Neural cell (in vitro differentiated cells): ENCODE measurements around the gene CALHM5. TPM values are rescaled to one million over a fixed set of nuclear protein-coding genes. Genes with fewer than 3 reads are reported as not detected.

Experiments
- H2AFZ ChIP-seq: fragments of 200-600, 300-800 bp; sonication (generic), shearing (Covaris generic); 2 replicates; pipeline ENCODE4 v1.6.0; 2014; ENCODE audit warnings: low read depth, mild to moderate bottlenecking, antibody characterized with exemption, low read length, moderate library complexity
- H3F3A ChIP-seq: fragments of 200-600 bp; shearing (Covaris generic); 2 replicates; pipeline ENCODE4 v1.6.1; 2016; ENCODE audit warnings: mild to moderate bottlenecking, moderate library complexity, mixed read lengths, antibody characterized with exemption, low read length; ENCODE audit not compliant: insufficient read depth, poor library complexity, severe bottlenecking
- H3K27ac ChIP-seq: fragments of 200-600, 300-800 bp; sonication (generic), shearing (Covaris generic); 2 replicates; pipeline ENCODE4 v1.5.1; 2014; ENCODE audit warnings: mild to moderate bottlenecking, low read length, moderate library complexity
- H3K27me3 ChIP-seq: fragments of 300-800, 200-600 bp; sonication (generic), shearing (Covaris generic); 2 replicates; pipeline ENCODE4 v1.6.0; 2014; ENCODE audit warnings: mild to moderate bottlenecking, low read depth, low read length, moderate library complexity; ENCODE audit not compliant: insufficient read depth
- H3K36me3 ChIP-seq: fragments of 300-800, 200-600 bp; sonication (generic), shearing (Covaris generic); 2 replicates; pipeline ENCODE4 v1.5.1; 2014; ENCODE audit warnings: mild to moderate bottlenecking, antibody characterized with exemption, low read length, moderate library complexity; ENCODE audit not compliant: insufficient read depth
- H3K4me2 ChIP-seq: fragments of 300-800, 200-600 bp; sonication (generic), shearing (Covaris generic); 2 replicates; pipeline ENCODE4 v1.6.0; 2014; ENCODE audit warnings: mild to moderate bottlenecking, low read length
- H3K4me3 ChIP-seq: fragments of 300-800, 200-600 bp; sonication (generic), shearing (Covaris generic); 2 replicates; pipeline ENCODE4 v1.5.1; 2014; ENCODE audit warnings: mild to moderate bottlenecking, low read length, moderate library complexity
- H3K79me2 ChIP-seq: fragments of 200-600 bp; shearing (Covaris generic); replicated peaks from 2 replicates; pipeline ENCODE4 v1.6.0; 2014; ENCODE audit warnings: mild to moderate bottlenecking, low read length, moderate library complexity; ENCODE audit not compliant: insufficient read depth
- H3K9ac ChIP-seq: fragments of 300-800, 200-600 bp; sonication (generic), shearing (Covaris generic); 2 replicates; pipeline ENCODE4 v1.6.1; 2016; ENCODE audit warnings: mild to moderate bottlenecking, low read length, mixed read lengths
- H3K9me2 ChIP-seq: fragments of 200-600 bp; shearing (Covaris generic); 2 replicates; pipeline ENCODE4 v1.6.1; 2016; ENCODE audit warnings: mild to moderate bottlenecking, low read length, mixed read lengths; ENCODE audit not compliant: insufficient read depth
- H3K9me3 ChIP-seq: fragments of 200-600, 300-800 bp; sonication (generic), shearing (Covaris generic); 2 replicates; pipeline ENCODE4 v1.6.1; 2016; ENCODE audit warnings: mild to moderate bottlenecking, mixed run types, low read length, moderate library complexity, mixed read lengths
- H4K20me1 ChIP-seq: fragments of 200-600 bp; shearing (Covaris generic); 2 replicates; pipeline ENCODE4 v1.6.1; 2016; ENCODE audit warnings: mild to moderate bottlenecking, mixed run types; ENCODE audit not compliant: insufficient read depth
- EP300 ChIP-seq: fragments of 450-650 bp; conservative IDR thresholded peaks from 2 replicates; pipeline ENCODE4 v1.6.1; 2014; ENCODE audit warnings: antibody characterized with exemption, mild to moderate bottlenecking, moderate library complexity; ENCODE audit not compliant: poor library complexity, severe bottlenecking
- EZH2 ChIP-seq: fragments of 200-600, 300-800 bp; shearing (Covaris generic), sonication (generic); IDR thresholded peaks from 2 replicates; pipeline ENCODE4 v1.6.1; 2014; ENCODE audit warnings: antibody characterized with exemption, low read length, borderline replicate concordance, mild to moderate bottlenecking; ENCODE audit not compliant: insufficient read depth, poor library complexity, severe bottlenecking
- MXI1 ChIP-seq: fragments of 450-650 bp; conservative IDR thresholded peaks from 2 replicates; pipeline ENCODE4 v1.6.1; 2014; ENCODE audit warnings: antibody characterized with exemption, mild to moderate bottlenecking; ENCODE audit not compliant: poor library complexity, severe bottlenecking
- POLR2AphosphoS5 ChIP-seq: IDR thresholded peaks from 2 replicates; pipeline ENCODE4 v1.6.1; 2012
- RAD21 ChIP-seq: fragments of 450-650 bp; conservative IDR thresholded peaks from 2 replicates; pipeline ENCODE4 v1.6.1; 2014; ENCODE audit warnings: antibody characterized with exemption, mild to moderate bottlenecking, moderate library complexity
- SMC3 ChIP-seq: fragments of 450-650 bp; conservative IDR thresholded peaks from 2 replicates; pipeline ENCODE4 v1.6.1; 2014; ENCODE audit warnings: antibody characterized with exemption, mild to moderate bottlenecking, moderate library complexity; ENCODE audit not compliant: poor library complexity
- TAF1 ChIP-seq: IDR thresholded peaks from 2 replicates; pipeline ENCODE4 v1.6.1; 2012; ENCODE audit warnings: low read depth
- polyA plus RNA-seq: library from polyadenylated mRNA; depleted of rRNA; stranded (reverse); fragments of >200 nt; gene quantifications from 2 replicates; pipeline ENCODE4 v1.2.3, GENCODE V29; 2014
- TF ChIP-seq, protein P1 (sequence below): IDR thresholded peaks from 2 replicates; pipeline ENCODE4 v1.6.1; 2012; ENCODE audit warnings: borderline replicate concordance
- TF ChIP-seq, protein P2 (sequence below): fragments of 450-650 bp; IDR thresholded peaks from 2 replicates; pipeline ENCODE4 v1.5.1; 2014; ENCODE audit warnings: antibody characterized with exemption, mild to moderate bottlenecking, moderate library complexity; ENCODE audit not compliant: poor library complexity, severe bottlenecking

CALHM5 gene
- polyA plus RNA-seq, 1 donor from 2014 or later, result 0.07 TPM

DNA sequence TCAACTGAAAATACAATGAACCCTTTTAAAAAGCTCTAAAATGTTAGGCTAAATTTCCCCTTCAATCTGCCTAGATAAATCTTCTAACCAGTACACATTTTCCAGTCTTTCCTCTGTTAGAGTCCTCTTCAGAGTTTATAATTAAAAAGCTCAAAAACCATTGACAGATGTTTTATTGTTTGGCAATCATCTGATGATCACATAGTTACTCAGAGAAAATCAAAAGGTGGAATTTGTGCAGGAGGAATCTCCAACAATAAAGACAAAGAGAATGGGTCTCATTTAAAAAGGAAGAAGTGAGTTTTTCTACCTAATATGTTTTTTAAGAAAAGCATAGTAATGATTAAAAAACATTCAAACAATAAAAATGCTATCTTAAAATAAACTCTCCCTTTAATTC lies 31.0 kb downstream of the CALHM5 start:
- TF ChIP-seq EP300 (no peak), POLR2AphosphoS5 (no peak), MXI1 (no peak), RAD21 (no peak), SMC3 (no peak), TAF1 (no peak), EZH2 (no peak)
- TF ChIP-seq, protein P1, sequence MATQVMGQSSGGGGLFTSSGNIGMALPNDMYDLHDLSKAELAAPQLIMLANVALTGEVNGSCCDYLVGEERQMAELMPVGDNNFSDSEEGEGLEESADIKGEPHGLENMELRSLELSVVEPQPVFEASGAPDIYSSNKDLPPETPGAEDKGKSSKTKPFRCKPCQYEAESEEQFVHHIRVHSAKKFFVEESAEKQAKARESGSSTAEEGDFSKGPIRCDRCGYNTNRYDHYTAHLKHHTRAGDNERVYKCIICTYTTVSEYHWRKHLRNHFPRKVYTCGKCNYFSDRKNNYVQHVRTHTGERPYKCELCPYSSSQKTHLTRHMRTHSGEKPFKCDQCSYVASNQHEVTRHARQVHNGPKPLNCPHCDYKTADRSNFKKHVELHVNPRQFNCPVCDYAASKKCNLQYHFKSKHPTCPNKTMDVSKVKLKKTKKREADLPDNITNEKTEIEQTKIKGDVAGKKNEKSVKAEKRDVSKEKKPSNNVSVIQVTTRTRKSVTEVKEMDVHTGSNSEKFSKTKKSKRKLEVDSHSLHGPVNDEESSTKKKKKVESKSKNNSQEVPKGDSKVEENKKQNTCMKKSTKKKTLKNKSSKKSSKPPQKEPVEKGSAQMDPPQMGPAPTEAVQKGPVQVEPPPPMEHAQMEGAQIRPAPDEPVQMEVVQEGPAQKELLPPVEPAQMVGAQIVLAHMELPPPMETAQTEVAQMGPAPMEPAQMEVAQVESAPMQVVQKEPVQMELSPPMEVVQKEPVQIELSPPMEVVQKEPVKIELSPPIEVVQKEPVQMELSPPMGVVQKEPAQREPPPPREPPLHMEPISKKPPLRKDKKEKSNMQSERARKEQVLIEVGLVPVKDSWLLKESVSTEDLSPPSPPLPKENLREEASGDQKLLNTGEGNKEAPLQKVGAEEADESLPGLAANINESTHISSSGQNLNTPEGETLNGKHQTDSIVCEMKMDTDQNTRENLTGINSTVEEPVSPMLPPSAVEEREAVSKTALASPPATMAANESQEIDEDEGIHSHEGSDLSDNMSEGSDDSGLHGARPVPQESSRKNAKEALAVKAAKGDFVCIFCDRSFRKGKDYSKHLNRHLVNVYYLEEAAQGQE, result no peak
- TF ChIP-seq, protein P2, sequence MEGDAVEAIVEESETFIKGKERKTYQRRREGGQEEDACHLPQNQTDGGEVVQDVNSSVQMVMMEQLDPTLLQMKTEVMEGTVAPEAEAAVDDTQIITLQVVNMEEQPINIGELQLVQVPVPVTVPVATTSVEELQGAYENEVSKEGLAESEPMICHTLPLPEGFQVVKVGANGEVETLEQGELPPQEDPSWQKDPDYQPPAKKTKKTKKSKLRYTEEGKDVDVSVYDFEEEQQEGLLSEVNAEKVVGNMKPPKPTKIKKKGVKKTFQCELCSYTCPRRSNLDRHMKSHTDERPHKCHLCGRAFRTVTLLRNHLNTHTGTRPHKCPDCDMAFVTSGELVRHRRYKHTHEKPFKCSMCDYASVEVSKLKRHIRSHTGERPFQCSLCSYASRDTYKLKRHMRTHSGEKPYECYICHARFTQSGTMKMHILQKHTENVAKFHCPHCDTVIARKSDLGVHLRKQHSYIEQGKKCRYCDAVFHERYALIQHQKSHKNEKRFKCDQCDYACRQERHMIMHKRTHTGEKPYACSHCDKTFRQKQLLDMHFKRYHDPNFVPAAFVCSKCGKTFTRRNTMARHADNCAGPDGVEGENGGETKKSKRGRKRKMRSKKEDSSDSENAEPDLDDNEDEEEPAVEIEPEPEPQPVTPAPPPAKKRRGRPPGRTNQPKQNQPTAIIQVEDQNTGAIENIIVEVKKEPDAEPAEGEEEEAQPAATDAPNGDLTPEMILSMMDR, result no peak
- no peaks in the 10 kb centered on the region for H3K36me3 ChIP-seq
- no peak overlapping the region for H3K27ac ChIP-seq
- no peak overlapping the region for H3K9ac ChIP-seq
- H3K9me3 ChIP-seq, result no peaks in the 10 kb centered on the region
- no peak overlapping the region for H3K4me2 ChIP-seq
- no peak overlapping the region for H2AFZ ChIP-seq
- no peaks in the 10 kb centered on the region for H4K20me1 ChIP-seq
- no peaks in the 10 kb centered on the region for H3K79me2 ChIP-seq
- no peaks in the 10 kb centered on the region for H3K27me3 ChIP-seq
- no peak overlapping the region for H3K4me3 ChIP-seq
- H3F3A ChIP-seq, result no peaks in the 10 kb centered on the region
- no peaks in the 10 kb centered on the region for H3K9me2 ChIP-seq

DNA sequence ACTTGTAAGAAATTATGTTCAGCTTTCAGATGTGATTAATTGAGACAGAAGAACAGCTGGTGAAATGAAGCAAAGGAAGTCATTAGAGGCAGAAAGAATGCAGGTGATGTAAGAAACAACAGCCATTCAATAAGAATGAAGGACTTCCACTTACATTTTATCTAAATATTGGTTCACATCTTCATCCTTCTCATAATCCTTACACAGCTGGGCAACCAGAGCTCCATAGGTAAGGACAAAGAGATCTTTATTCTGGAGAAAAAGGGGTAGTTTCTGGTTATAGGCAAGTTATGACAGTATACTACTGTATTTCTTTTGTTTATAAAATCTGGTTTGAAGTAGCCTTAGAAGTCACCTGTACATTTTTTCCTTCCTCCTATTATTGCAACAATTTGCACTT lies 31.7 kb downstream of the CALHM5 start:
- no peak for TF ChIP-seq MXI1
- TF ChIP-seq TAF1, result no peak
- TF ChIP-seq, protein P2, result no peak
- TF ChIP-seq RAD21, result no peak
- TF ChIP-seq, protein P1, result no peak
- TF ChIP-seq SMC3, result no peak
- TF ChIP-seq EZH2, result no peak
- TF ChIP-seq EP300, result no peak
- no peak for TF ChIP-seq POLR2AphosphoS5
- Histone ChIP-seq H3K9me2 (no peaks in the 10 kb centered on the region), H3K9ac (no peak overlapping the region), H3K4me2 (no peak overlapping the region), H3K9me3 (no peaks in the 10 kb centered on the region), H3K27ac (no peak overlapping the region), H3K4me3 (no peak overlapping the region), H4K20me1 (no peaks in the 10 kb centered on the region), H2AFZ (no peak overlapping the region), H3K36me3 (no peaks in the 10 kb centered on the region), H3F3A (no peaks in the 10 kb centered on the region), H3K79me2 (no peaks in the 10 kb centered on the region), H3K27me3 (no peaks in the 10 kb centered on the region)
